Upper lobe of left lung (tissue), 4 donors: ENCODE data around the gene CCDC124.

Source experiments
- POLR2AphosphoS5 ChIP-seq, 2 donors: sonication (generic); formaldehyde crosslinking; IDR thresholded peaks; one replicate each; pipeline ENCODE4 v1.5.1; 2017; ENCODE audit warnings: antibody characterized with exemption in 2 of 2
- TF ChIP-seq, protein P1 (sequence below), 6 experiments: fragments of 450-650 bp in 4 of 6; fragments of 200-600 bp in 2 of 6; sonication (generic) in 2 of 6; IDR thresholded peaks; one replicate each; pipeline ENCODE4 v1.5.1; 2016 to 2019; ENCODE audit warnings: antibody characterized with exemption in 6 of 6

DNA sequence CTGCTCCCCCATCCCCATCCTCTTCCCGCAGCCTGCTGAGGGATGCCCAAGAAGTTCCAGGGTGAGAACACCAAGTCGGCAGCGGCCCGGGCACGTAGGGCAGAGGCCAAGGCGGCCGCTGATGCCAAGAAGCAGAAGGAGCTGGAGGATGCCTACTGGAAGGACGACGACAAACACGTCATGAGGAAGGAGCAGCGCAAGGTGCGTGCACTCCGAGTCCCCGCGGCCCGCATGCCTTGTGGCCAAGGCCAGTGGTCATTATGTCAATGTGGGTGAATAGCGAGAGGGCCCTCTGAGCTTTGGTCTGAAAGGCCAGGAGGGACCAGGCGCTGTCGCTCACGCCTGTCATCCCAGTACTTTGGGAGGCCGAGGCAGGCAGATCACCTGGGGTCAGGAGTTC is 3.6 kb downstream of the CCDC124 start:
- no peak for TF ChIP-seq POLR2AphosphoS5 (IDR thresholded peaks at IDR 0.05)
- TF ChIP-seq, protein P1, sequence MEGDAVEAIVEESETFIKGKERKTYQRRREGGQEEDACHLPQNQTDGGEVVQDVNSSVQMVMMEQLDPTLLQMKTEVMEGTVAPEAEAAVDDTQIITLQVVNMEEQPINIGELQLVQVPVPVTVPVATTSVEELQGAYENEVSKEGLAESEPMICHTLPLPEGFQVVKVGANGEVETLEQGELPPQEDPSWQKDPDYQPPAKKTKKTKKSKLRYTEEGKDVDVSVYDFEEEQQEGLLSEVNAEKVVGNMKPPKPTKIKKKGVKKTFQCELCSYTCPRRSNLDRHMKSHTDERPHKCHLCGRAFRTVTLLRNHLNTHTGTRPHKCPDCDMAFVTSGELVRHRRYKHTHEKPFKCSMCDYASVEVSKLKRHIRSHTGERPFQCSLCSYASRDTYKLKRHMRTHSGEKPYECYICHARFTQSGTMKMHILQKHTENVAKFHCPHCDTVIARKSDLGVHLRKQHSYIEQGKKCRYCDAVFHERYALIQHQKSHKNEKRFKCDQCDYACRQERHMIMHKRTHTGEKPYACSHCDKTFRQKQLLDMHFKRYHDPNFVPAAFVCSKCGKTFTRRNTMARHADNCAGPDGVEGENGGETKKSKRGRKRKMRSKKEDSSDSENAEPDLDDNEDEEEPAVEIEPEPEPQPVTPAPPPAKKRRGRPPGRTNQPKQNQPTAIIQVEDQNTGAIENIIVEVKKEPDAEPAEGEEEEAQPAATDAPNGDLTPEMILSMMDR (IDR thresholded peaks at IDR 0.05), result no peak
